Activated T-helper 2 cell treated with anti-CD3 and anti-CD28 coated beads, Interferon-gamma antibody, Interleukin-2, Interleukin-4, amounts not matched to agents 10 μg/mL and 5 μg/mL and 100 μg/mL, durations not matched to agents 14 hours and 24 hours and 36 hours (primary cell): ENCODE data around the gene GFI1. TPM values are rescaled to one million over a fixed set of nuclear protein-coding genes. Genes with fewer than 3 reads are reported as not detected.

Experiments
- DNase-seq: peaks from one replicate; pipeline ENCODE4 v3.0.0; 2021; ENCODE audit warnings: low spot score
- H3K27ac Mint-ChIP-seq: one replicate; pipeline ENCODE4 v1.8.0; 2021; ENCODE audit warnings: mixed read lengths
- H3K27me3 Mint-ChIP-seq: one replicate; pipeline ENCODE4 v1.8.0; 2021; ENCODE audit warnings: low read depth, mixed read lengths
- H3K36me3 Mint-ChIP-seq: one replicate; pipeline ENCODE4 v1.8.0; 2021; ENCODE audit warnings: low read depth, mixed read lengths
- H3K4me1 Mint-ChIP-seq: one replicate; pipeline ENCODE4 v1.8.0; 2021; ENCODE audit warnings: low read depth, mixed read lengths
- H3K4me3 Mint-ChIP-seq: one replicate; pipeline ENCODE4 v1.8.0; 2021; ENCODE audit warnings: low read depth, mild to moderate bottlenecking, moderate library complexity, mixed read lengths
- H3K9me3 Mint-ChIP-seq: one replicate; pipeline ENCODE4 v1.8.0; 2021; ENCODE audit warnings: mixed read lengths
- intact Hi-C: fragments of 100-400 bp; cut with micrococcal nuclease; formaldehyde crosslinking; loops from one replicate; pipeline ENCODE4 v1.15.1; 2023
- total RNA-seq: library from RNA; stranded (reverse); gene quantifications from 2 replicates; pipeline ENCODE4 v1.2.3, GENCODE V29; 2022

The GFI1 gene
- total RNA-seq, 1 donor from 2014 or later, result 99.4 TPM

DNA sequence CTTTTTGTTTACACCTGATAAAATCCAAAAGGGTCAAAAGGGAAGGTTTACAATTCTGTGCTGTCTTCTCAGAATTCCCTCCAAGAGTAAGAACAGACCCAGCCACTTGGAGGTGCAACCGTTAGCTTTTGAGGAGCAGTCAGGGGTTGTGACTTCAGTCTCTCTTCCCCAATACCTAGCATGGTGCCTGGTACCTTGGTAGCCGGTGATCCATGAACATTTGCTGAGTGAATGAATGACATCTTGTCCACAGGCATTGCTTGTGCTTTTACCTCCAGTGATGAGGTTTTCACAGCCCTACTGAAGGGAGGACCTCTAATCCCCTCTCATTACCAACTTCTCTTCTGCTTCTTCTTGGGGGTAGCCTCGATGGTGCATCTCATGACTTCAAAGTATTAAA is 11.7 kb downstream of the GFI1 start:
- Mint-ChIP-seq H3K27ac (peak overlapping the region; percentile 91), H3K4me1 (peaks cover 81% of the 10 kb centered on the region), H3K27me3 (no peaks in the 10 kb centered on the region), H3K9me3 (no peaks in the 10 kb centered on the region), H3K36me3 (peaks cover 98% of the 10 kb centered on the region), H3K4me3 (peak overlapping the region; percentile 37)
- intact Hi-C loops, result loop anchor here (2.0 kb wide), 2 partner anchors 108 to 156 kb away; no protein-coding TSS in a partner anchor
- DNase-seq, result no peak

DNA sequence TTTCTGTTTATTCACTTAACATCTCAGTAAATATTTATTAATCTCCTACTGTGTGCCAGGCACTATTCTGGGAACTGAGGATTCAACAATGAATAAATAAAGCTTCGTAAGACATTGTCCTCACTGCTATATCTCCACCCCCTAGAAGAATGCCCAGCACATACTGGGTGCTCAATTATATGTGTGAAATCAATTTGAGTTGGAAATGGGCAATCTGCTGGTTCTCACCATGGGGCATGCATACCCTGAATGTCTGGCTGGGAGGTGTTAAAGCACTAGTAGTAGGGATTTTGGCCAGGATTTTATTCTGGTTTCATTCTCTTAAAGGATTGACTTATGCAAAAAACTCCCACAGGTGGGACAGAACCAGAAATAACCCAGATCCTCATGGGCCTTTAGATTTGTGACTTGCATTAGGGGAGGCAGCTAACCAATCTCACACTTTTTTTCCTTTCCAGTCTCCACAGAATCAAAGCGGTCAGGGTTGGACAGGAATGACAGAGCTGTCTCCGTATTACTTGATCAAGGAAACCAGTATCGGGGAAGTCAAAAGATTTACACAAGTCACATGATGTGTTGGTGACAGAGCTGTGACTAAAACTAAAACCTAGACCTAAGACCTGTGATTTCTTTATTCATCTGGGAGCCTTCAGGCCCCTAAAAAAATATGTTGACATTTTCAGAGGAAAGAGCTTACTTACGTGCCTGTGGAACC is 12.8 kb downstream of the GFI1 start:
- peak overlapping the region; percentile 22 for H3K4me3 Mint-ChIP-seq
- H3K4me1 Mint-ChIP-seq, result peaks cover 76% of the 10 kb centered on the region
- H3K36me3 Mint-ChIP-seq, result peaks cover 95% of the 10 kb centered on the region
- intact Hi-C loops, result loop anchor here (2.0 kb wide), 2 partner anchors 107 to 155 kb away; no protein-coding TSS in a partner anchor
- H3K9me3 Mint-ChIP-seq, result no peaks in the 10 kb centered on the region
- no peaks in the 10 kb centered on the region for H3K27me3 Mint-ChIP-seq
- DNase-seq, result peak; percentile 25
- H3K27ac Mint-ChIP-seq, result peak overlapping the region; percentile 91

DNA sequence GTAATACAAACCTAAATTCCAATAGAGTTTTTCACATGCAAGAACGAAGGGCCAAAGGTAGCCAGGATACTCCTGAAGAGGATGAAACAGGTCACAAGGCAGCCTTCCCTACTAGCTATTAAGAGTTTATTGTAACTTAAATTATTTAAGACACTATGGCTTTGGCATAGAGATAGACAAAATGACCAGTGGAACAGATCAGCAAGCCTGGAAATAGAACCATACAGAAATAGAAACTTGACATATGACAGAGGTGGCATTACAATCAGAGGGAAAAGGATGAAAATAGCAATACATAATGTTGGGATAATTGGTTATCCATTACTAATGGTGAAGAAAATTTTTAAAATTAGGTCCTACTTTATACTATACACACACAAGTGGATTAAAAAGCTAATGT is 16.5 kb downstream of the GFI1 start:
- H3K9me3 Mint-ChIP-seq, result no peaks in the 10 kb centered on the region
- peaks cover 84% of the 10 kb centered on the region for H3K36me3 Mint-ChIP-seq
- intact Hi-C loops, result no loop called here
- H3K4me3 Mint-ChIP-seq, result no peak overlapping the region
- H3K27ac Mint-ChIP-seq, result peak overlapping the region; percentile 60
- peaks cover 61% of the 10 kb centered on the region for H3K4me1 Mint-ChIP-seq
- no peak for DNase-seq
- H3K27me3 Mint-ChIP-seq, result no peaks in the 10 kb centered on the region

DNA sequence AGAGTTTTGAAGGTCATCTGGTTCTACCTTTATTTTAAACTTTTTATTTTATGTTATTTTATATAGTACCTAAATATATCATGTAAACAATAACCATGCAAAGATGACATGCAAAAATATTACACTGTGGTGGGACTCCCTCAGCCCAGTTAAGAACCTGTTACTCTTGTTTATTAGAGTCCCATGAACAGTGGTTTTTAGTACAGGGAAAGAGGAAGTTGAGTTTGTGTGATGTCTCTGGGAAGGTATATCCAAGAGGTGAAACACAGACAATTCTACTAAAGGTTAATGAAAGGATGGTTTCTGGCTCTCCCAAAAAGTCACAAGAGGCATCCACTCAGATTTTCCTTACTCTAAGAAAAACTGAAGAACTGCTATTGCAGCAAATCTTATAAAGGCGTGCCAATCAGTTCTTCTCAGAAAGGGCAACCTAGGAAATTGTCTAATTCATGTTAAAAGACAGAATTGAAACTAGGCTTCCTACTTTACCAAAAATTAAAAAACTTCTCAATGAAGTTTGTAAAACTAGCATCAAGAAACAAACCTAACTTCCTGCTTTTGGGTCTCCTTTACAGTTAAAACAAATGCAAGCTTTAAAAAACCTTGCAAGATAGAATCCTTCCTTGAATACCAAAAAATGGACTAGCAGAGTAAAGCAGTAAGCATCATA is 19.9 kb downstream of the GFI1 start:
- H3K27me3 Mint-ChIP-seq, result no peaks in the 10 kb centered on the region
- peak overlapping the region; percentile 50 for H3K27ac Mint-ChIP-seq
- H3K4me1 Mint-ChIP-seq, result peaks cover 57% of the 10 kb centered on the region
- H3K36me3 Mint-ChIP-seq, result peaks cover 59% of the 10 kb centered on the region
- no peaks in the 10 kb centered on the region for H3K9me3 Mint-ChIP-seq
- H3K4me3 Mint-ChIP-seq, result no peak overlapping the region
- no peak for DNase-seq
- intact Hi-C loops, result no loop called here

DNA sequence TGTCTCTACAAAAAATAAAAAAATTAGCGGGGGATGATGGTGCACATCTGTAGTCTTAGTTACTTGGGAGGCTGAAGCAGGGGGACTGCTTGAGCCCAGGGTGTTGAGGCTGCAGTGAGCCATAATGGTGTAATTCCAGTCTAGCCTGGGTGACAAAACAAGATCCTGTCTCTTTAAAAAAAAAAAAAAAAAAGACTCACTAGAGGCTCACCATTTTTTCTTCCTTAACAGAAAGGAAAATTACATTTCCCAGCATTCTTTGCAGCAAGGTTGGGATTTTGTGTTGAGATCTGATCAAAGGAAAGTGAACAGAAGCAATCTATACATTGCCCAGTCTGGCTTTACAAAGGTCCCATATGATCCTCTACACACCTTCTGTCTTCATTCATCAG is 21.5 kb downstream of the GFI1 start:
- Mint-ChIP-seq H3K36me3 (peaks cover 45% of the 10 kb centered on the region), H3K27me3 (no peaks in the 10 kb centered on the region), H3K4me3 (peak overlapping the region; percentile 15), H3K9me3 (no peaks in the 10 kb centered on the region), H3K27ac (peak overlapping the region; percentile 86), H3K4me1 (peaks cover 61% of the 10 kb centered on the region)
- no peak for DNase-seq
- intact Hi-C loops, result no loop called here

DNA sequence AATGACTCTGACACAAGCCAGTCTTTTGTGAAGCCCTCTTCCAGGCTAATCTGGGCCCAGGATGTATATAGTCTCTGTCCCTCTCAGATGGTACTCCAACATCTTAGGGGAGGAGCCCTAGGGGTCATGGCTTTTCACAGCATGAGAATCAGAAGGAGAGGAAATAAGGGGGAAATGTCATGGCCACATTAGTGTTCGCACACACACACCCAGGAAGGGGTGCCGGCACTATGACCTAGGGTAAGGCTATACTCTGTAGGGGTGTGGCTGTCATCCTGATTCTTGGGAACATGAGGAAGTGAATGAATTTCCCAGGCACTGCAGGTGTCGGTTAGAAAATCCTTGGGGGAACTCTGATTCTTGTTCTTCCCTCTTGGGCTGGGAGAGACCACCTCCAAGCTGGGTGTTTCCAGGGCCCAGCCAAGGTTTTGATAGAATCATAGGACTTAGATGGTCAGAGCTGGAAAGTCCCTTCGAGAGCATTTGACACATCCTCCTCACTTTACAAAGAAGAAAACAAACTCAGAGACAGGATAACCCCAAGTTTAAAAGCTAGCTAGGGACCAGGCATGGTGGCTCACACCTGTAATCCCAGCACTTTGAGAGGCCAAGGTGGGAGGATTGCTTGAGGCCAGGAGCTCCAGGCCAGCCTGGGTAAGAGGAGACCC is 22.0 kb downstream of the GFI1 start:
- intact Hi-C loops, result loop anchor here (5.0 kb wide), 1 partner anchor 52 kb away; no protein-coding TSS in a partner anchor
- no peak for DNase-seq
- no peaks in the 10 kb centered on the region for H3K27me3 Mint-ChIP-seq

GRCh38 chr1:92461364-92462097 is 25.2 kb downstream of the GFI1 start:
- peaks cover 56% of the 10 kb centered on the region for H3K4me1 Mint-ChIP-seq
- H3K27me3 Mint-ChIP-seq, result no peaks in the 10 kb centered on the region
- peaks cover 21% of the 10 kb centered on the region for H3K36me3 Mint-ChIP-seq
- peak overlapping the region; percentile 47 for H3K27ac Mint-ChIP-seq
- intact Hi-C loops, result loop anchor here (5.0 kb wide), 1 partner anchor 49 kb away; no protein-coding TSS in a partner anchor
- no peaks in the 10 kb centered on the region for H3K9me3 Mint-ChIP-seq
- DNase-seq, result no peak
- no peak overlapping the region for H3K4me3 Mint-ChIP-seq

More for the DNA sequence above, 22.0 kb downstream of the GFI1 start:
- peak overlapping the region; percentile 15 for H3K4me3 Mint-ChIP-seq
- peaks cover 41% of the 10 kb centered on the region for H3K36me3 Mint-ChIP-seq
- peaks cover 64% of the 10 kb centered on the region for H3K4me1 Mint-ChIP-seq
- no peaks in the 10 kb centered on the region for H3K9me3 Mint-ChIP-seq
- H3K27ac Mint-ChIP-seq, result peak overlapping the region; percentile 86

DNA sequence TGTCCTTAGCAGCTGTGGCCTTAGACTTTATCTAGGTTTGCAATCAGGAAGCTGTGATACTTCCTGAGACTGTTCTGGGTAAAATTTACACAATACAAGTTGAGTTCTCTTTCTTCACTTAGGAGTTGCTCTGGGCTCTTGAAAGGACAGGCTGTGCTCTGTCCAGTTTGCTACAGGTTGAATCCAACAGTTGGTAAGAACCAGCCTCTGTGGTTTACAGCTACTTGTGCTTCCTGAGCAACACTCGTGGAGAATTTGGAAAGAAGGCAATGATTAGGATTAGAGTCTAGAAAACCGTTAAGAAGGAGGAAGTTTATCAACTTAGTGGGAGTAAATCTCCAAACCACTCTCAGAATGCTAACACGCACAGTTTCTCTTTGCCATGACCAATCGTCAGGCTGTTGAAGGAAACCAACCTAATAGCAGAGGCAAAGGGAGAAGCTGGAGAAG is 26.8 kb downstream of the GFI1 start:
- Mint-ChIP-seq H3K9me3 (no peaks in the 10 kb centered on the region), H3K27me3 (no peaks in the 10 kb centered on the region), H3K27ac (peak overlapping the region; percentile 79), H3K4me3 (no peak overlapping the region), H3K36me3 (peaks cover 6% of the 10 kb centered on the region), H3K4me1 (peaks cover 46% of the 10 kb centered on the region)
- intact Hi-C loops, result loop anchor here (5.0 kb wide), 1 partner anchor 48 kb away; no protein-coding TSS in a partner anchor
- no peak for DNase-seq

DNA sequence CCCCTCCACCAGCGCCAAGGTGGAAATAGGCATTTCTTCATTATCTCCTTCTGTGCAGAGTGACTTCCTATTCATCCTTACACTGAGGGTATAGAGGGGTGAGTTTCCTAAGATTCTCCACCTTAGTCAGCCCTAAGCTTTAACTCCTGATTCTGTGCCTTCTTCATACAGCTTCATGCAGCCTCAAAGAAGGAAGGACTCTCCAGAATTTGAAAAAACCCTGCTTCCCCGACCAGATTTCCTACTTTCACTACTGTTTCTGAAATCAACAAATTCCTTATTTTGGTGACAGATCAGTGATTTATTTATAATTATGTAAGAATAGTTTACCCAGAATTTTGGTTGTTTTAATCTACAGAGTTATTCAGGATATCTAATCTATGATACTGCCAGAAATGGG is 28.6 kb downstream of the GFI1 start:
- intact Hi-C loops, result no loop called here
- Mint-ChIP-seq H3K27me3 (no peaks in the 10 kb centered on the region), H3K9me3 (no peaks in the 10 kb centered on the region), H3K4me3 (no peak overlapping the region), H3K4me1 (peaks cover 36% of the 10 kb centered on the region), H3K36me3 (no peaks in the 10 kb centered on the region), H3K27ac (no peak overlapping the region)
- DNase-seq, result no peak

DNA sequence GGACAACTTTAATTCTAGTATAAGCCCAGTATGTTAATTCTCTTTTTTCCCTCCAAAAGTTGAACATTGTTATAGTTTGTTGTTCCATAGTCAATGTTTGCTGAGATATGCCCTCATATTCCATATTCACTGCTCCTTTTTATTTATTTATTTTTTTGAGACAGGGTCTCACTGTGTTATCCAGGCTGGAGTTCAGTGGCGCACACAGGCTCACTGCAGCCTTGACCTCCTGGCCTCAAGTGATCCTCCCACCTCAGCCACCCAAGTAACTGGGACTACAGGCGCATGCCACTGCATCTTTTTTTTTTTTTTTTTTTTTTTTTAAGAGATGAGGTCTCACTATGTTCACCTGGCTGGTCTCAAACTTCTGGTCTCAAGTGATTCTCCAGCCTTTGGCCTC is 38.7 kb downstream of the GFI1 start:
- H3K9me3 Mint-ChIP-seq, result peaks cover 9% of the 10 kb centered on the region
- H3K27me3 Mint-ChIP-seq, result no peaks in the 10 kb centered on the region
- intact Hi-C loops, result no loop called here
- H3K27ac Mint-ChIP-seq, result no peak overlapping the region
- no peak overlapping the region for H3K4me3 Mint-ChIP-seq
- peaks cover 29% of the 10 kb centered on the region for H3K4me1 Mint-ChIP-seq
- peaks cover 6% of the 10 kb centered on the region for H3K36me3 Mint-ChIP-seq
- DNase-seq, result no peak

DNA sequence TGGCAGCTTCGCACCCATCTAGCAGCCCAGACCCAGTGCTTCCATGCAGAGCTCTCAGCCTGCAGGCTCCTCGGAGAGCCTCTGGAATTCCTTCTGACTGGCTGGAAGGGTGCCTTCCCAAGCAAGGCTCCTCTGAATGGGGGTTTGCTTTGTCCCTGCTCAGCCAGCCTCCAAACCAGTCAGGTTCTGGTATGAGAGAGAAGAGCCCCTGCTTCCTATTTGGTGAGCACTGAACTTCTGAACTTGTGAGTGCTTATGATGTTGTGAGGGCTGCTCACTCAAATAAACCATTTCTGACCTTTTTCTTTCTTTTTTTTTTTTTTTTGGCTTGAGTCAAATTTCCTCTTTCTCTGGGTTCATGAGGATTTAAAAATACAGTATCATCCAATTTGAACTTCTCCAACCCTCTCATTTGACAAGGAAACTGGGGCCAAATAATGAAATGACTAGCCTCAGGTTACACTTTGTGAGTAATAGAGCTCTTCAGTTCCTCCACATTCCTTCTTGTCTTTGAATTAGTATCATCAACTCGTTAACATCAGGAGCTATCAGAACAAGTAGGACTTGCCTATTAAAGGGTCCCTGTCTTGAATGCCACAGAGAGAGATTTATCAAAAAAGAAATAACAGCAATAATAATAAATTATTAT is 39.6 kb downstream of the GFI1 start:
- no peak for DNase-seq
- H3K27ac Mint-ChIP-seq, result no peak overlapping the region
- no peaks in the 10 kb centered on the region for H3K27me3 Mint-ChIP-seq
- H3K9me3 Mint-ChIP-seq, result peaks cover 9% of the 10 kb centered on the region
- H3K4me3 Mint-ChIP-seq, result no peak overlapping the region
- intact Hi-C loops, result no loop called here
- peaks cover 6% of the 10 kb centered on the region for H3K36me3 Mint-ChIP-seq
- H3K4me1 Mint-ChIP-seq, result peaks cover 29% of the 10 kb centered on the region

GRCh38 chr1:92446546-92446945 is 40.2 kb downstream of the GFI1 start:
- Mint-ChIP-seq H3K4me3 (no peak overlapping the region), H3K9me3 (peaks cover 9% of the 10 kb centered on the region), H3K27ac (no peak overlapping the region), H3K27me3 (no peaks in the 10 kb centered on the region), H3K4me1 (peaks cover 29% of the 10 kb centered on the region), H3K36me3 (peaks cover 6% of the 10 kb centered on the region)
- intact Hi-C loops, result no loop called here
- no peak for DNase-seq
